ENCODE measurements around the gene HSPB2.
A peak's percentile ranks its signal among the peaks of the same experiment; 100 is the strongest.

GRCh38 chr11:111911563-111912401, 752 bp upstream of the HSPB2 start, which contains the start of gene CRYAB:
- TF ChIP-seq, protein P1, sequence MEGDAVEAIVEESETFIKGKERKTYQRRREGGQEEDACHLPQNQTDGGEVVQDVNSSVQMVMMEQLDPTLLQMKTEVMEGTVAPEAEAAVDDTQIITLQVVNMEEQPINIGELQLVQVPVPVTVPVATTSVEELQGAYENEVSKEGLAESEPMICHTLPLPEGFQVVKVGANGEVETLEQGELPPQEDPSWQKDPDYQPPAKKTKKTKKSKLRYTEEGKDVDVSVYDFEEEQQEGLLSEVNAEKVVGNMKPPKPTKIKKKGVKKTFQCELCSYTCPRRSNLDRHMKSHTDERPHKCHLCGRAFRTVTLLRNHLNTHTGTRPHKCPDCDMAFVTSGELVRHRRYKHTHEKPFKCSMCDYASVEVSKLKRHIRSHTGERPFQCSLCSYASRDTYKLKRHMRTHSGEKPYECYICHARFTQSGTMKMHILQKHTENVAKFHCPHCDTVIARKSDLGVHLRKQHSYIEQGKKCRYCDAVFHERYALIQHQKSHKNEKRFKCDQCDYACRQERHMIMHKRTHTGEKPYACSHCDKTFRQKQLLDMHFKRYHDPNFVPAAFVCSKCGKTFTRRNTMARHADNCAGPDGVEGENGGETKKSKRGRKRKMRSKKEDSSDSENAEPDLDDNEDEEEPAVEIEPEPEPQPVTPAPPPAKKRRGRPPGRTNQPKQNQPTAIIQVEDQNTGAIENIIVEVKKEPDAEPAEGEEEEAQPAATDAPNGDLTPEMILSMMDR (IDR thresholded peaks at IDR 0.05) = no peak
- TF ChIP-seq POLR2A (IDR thresholded peaks at IDR 0.05) = peak in 2 of 3 donors; percentile 46 to 48
